Loucy (cell line): ENCODE results near the gene BPIFA1.

Source experiments
- H2AFZ ChIP-seq: fragments of 200-600 bp; sonication (generic); 2 replicates; pipeline ENCODE4 v1.6.0; 2016; ENCODE audit warnings: antibody characterized with exemption, mild to moderate bottlenecking, low read length, moderate library complexity
- H3F3A ChIP-seq: fragments of 200-600 bp; 2 replicates; pipeline ENCODE4 v1.6.0; 2016; ENCODE audit warnings: antibody characterized with exemption, low read depth, mild to moderate bottlenecking
- H3K27me3 ChIP-seq: fragments of 200-600 bp; sonication (generic); 2 replicates; pipeline ENCODE4 v1.6.1; 2014; ENCODE audit warnings: low read length, mild to moderate bottlenecking; ENCODE audit not compliant: insufficient read depth, poor library complexity, severe bottlenecking
- H3K36me3 ChIP-seq: fragments of 200-600 bp; sonication (generic); 2 replicates; pipeline ENCODE4 v1.6.1; 2016; ENCODE audit warnings: low read length; ENCODE audit not compliant: insufficient read depth
- H3K4me1 ChIP-seq: fragments of 200-600 bp; sonication (generic); 2 replicates; pipeline ENCODE4 v1.5.1; 2014; ENCODE audit warnings: low read length, mild to moderate bottlenecking; ENCODE audit not compliant: insufficient read depth, poor library complexity, severe bottlenecking
- H3K4me2 ChIP-seq: fragments of 200-600 bp; sonication (generic); 2 replicates; pipeline ENCODE4 v1.6.0; 2014; ENCODE audit warnings: antibody characterized with exemption, low read length, low read depth, mild to moderate bottlenecking; ENCODE audit not compliant: poor library complexity, severe bottlenecking
- H3K4me3 ChIP-seq: fragments of 200-600 bp; sonication (generic); 2 replicates; pipeline ENCODE4 v1.5.1; 2014; ENCODE audit warnings: low read length, mild to moderate bottlenecking, mixed read lengths; ENCODE audit not compliant: poor library complexity, severe bottlenecking
- H3K79me2 ChIP-seq: fragments of 200-600 bp; sonication (generic); 2 replicates; pipeline ENCODE4 v1.6.1; 2014; ENCODE audit warnings: low read length; ENCODE audit not compliant: insufficient read depth
- H3K9ac ChIP-seq: fragments of 200-600 bp; sonication (generic); 2 replicates; pipeline ENCODE4 v1.6.0; 2014; ENCODE audit warnings: mild to moderate bottlenecking, low read depth, low read length, moderate library complexity; ENCODE audit not compliant: poor library complexity, severe bottlenecking
- H3K9me2 ChIP-seq: fragments of 200-600 bp; sonication (generic); replicated peaks from 2 replicates; pipeline ENCODE4 v1.6.1; 2016; ENCODE audit warnings: low read depth, low read length, mixed read lengths
- H3K9me3 ChIP-seq: fragments of 200-600 bp; sonication (generic); 2 replicates; pipeline ENCODE4 v1.6.1; 2014; ENCODE audit warnings: mild to moderate bottlenecking, antibody characterized with exemption, low read length, low read depth; ENCODE audit not compliant: insufficient read depth
- H4K20me1 ChIP-seq: fragments of 200-600 bp; sonication (generic); 2 replicates; pipeline ENCODE4 v1.6.0; 2014; ENCODE audit warnings: antibody characterized with exemption, low read length, mild to moderate bottlenecking; ENCODE audit not compliant: insufficient read depth, poor library complexity, severe bottlenecking
- CTCF ChIP-seq: fragments of 200-600 bp; sonication (generic); conservative IDR thresholded peaks from 2 replicates; pipeline ENCODE4 v1.5.1; 2014; ENCODE audit warnings: mild to moderate bottlenecking, antibody characterized with exemption, low read length
- EZH2phosphoT487 ChIP-seq: fragments of 200-600 bp; IDR thresholded peaks from 2 replicates; pipeline ENCODE4 v1.6.1; 2018; ENCODE audit warnings: antibody characterized with exemption, mild to moderate bottlenecking, moderate library complexity, borderline replicate concordance

The BPIFA1 gene

GRCh38 chr20:33234050-33234449 lies 1.7 kb upstream of the BPIFA1 start:
- Histone ChIP-seq H3K4me1 (peaks cover 5% of the 10 kb centered on the region), H2AFZ (no peak overlapping the region), H3F3A (no peaks in the 10 kb centered on the region), H3K4me3 (no peak overlapping the region), H3K9me3 (no peaks in the 10 kb centered on the region), H4K20me1 (no peaks in the 10 kb centered on the region), H3K27me3 (no peaks in the 10 kb centered on the region), H3K4me2 (no peak overlapping the region), H3K9ac (no peak overlapping the region), H3K79me2 (no peaks in the 10 kb centered on the region), H3K36me3 (no peaks in the 10 kb centered on the region), H3K9me2 (no peaks in the 10 kb centered on the region)
- no peak for TF ChIP-seq CTCF
- no peak for TF ChIP-seq EZH2phosphoT487

GRCh38 chr20:33236351-33236750 lies 555 bp downstream of the BPIFA1 start:
- Histone ChIP-seq H3K4me2 (no peak overlapping the region), H2AFZ (no peak overlapping the region), H3K9me2 (no peaks in the 10 kb centered on the region), H3K79me2 (no peaks in the 10 kb centered on the region), H4K20me1 (no peaks in the 10 kb centered on the region), H3K9me3 (no peaks in the 10 kb centered on the region), H3K9ac (no peak overlapping the region), H3K27me3 (no peaks in the 10 kb centered on the region), H3K36me3 (no peaks in the 10 kb centered on the region), H3F3A (no peaks in the 10 kb centered on the region), H3K4me3 (no peak overlapping the region), H3K4me1 (no peaks in the 10 kb centered on the region)
- TF ChIP-seq EZH2phosphoT487 (no peak), CTCF (no peak)

DNA sequence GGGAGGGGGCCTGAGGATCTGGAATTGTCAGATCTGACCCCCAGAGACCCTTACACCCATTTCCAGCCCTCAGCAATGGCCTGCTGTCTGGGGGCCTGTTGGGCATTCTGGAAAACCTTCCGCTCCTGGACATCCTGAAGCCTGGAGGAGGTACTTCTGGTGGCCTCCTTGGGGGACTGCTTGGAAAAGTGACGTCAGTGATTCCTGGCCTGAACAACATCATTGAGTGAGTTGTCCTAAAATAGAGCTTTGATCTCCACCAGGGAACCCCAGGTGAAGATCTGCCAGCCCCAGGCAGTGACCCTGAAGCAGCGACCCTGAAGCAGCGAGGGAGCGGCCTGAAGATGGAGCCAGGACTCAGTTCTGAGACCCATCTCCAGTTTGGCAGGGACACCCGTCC lies 2.2 kb downstream of the BPIFA1 start:
- Histone ChIP-seq H3F3A (no peaks in the 10 kb centered on the region), H2AFZ (no peak overlapping the region), H3K27me3 (no peaks in the 10 kb centered on the region), H3K4me3 (no peak overlapping the region), H3K4me2 (no peak overlapping the region), H3K9me2 (no peaks in the 10 kb centered on the region), H3K9me3 (no peaks in the 10 kb centered on the region), H3K36me3 (no peaks in the 10 kb centered on the region), H3K9ac (no peak overlapping the region), H3K79me2 (no peaks in the 10 kb centered on the region), H3K4me1 (no peaks in the 10 kb centered on the region), H4K20me1 (no peaks in the 10 kb centered on the region)
- TF ChIP-seq CTCF (no peak), EZH2phosphoT487 (no peak)
